Suprapubic skin (tissue), 4 donors: ENCODE data around the gene COL26A1. TPM values are rescaled to one million over a fixed set of nuclear protein-coding genes. Genes with fewer than 3 reads are reported as not detected.

ENCODE experiments used
- DNase-seq, 2 donors: peaks; one replicate each; pipeline ENCODE4 v3.0.0-alpha.2; 2019; ENCODE audit warnings: low spot score in 2 of 2
- H3K27ac ChIP-seq: fragments of 200-600 bp; sonication (generic); one replicate; pipeline ENCODE4 v1.5.1; 2019
- H3K27me3 ChIP-seq: fragments of 200-600 bp; sonication (generic); one replicate; pipeline ENCODE4 v1.5.1; 2019
- H3K36me3 ChIP-seq: fragments of 200-600 bp; sonication (generic); one replicate; pipeline ENCODE4 v1.5.1; 2019
- H3K4me1 ChIP-seq: fragments of 200-600 bp; sonication (generic); one replicate; pipeline ENCODE4 v1.5.1; 2019
- H3K4me3 ChIP-seq: fragments of 200-600 bp; sonication (generic); one replicate; pipeline ENCODE4 v1.5.1; 2019; ENCODE audit warnings: mild to moderate bottlenecking
- H3K9me3 ChIP-seq: fragments of 200-600 bp; sonication (generic); one replicate; pipeline ENCODE4 v1.5.1; 2019
- CTCF ChIP-seq, 2 donors: fragments of 200-600 bp in 1 of 2; fragments of 450-650 bp in 1 of 2; sonication (generic) in 1 of 2; IDR thresholded peaks; one replicate each; pipeline ENCODE4 v1.5.1; 2016 to 2019; ENCODE audit warnings: antibody characterized with exemption in 2 of 2, mild to moderate bottlenecking in 1 of 2, moderate library complexity in 1 of 2
- EP300 ChIP-seq: sonication (generic); formaldehyde crosslinking; IDR thresholded peaks from one replicate; pipeline ENCODE4 v1.6.1; 2017; ENCODE audit warnings: antibody characterized with exemption
- POLR2A ChIP-seq, 2 donors: fragments of 450-650 bp; IDR thresholded peaks; one replicate each; pipeline ENCODE4 v1.6.1; 2017; ENCODE audit warnings: antibody characterized with exemption in 2 of 2, mild to moderate bottlenecking in 2 of 2, moderate library complexity in 2 of 2
- POLR2AphosphoS5 ChIP-seq, 3 donors: sonication (generic); formaldehyde crosslinking; IDR thresholded peaks; one replicate each; pipeline ENCODE4 v1.6.1; 2017; ENCODE audit warnings: antibody characterized with exemption in 3 of 3
- WGBS: methylation state at CpG from one replicate; pipeline ENCODE4 v1.1.5; 2018; 5-methylcytosine and 5-hydroxymethylcytosine counted together
- total RNA-seq, 4 donors: library from RNA; depleted of rRNA; stranded (reverse); fragments of >200 nt; gene quantifications; one replicate each; pipeline ENCODE4 v1.1.0, GENCODE V29; 2016

Gene COL26A1
- total RNA-seq, 4 donors from 2014 or later, result 1.1 TPM; not detected in 3

- no peaks in the 10 kb centered on the region for H3K36me3 ChIP-seq
- H3K27ac ChIP-seq, result no peak overlapping the region
- DNase-seq, result no peak
- H3K4me1 ChIP-seq, result no peaks in the 10 kb centered on the region
- no peak overlapping the region for H3K4me3 ChIP-seq
- TF ChIP-seq EP300, result no peak
- TF ChIP-seq POLR2AphosphoS5 (IDR thresholded peaks at IDR 0.05), result no peak
- TF ChIP-seq CTCF (IDR thresholded peaks at IDR 0.05), result no peak
- no peak for TF ChIP-seq POLR2A (IDR thresholded peaks at IDR 0.05)
- peaks cover 34% of the 10 kb centered on the region for H3K27me3 ChIP-seq
- 90% methylated on average over 10 of the region's 11 CpGs for WGBS
- no peaks in the 10 kb centered on the region for H3K9me3 ChIP-seq
These were observed 59.9 kb downstream of the COL26A1 start for GRCh38 chr7:101422356-101423195.

- Histone ChIP-seq H3K27ac (no peak overlapping the region), H3K27me3 (peaks cover 17% of the 10 kb centered on the region), H3K9me3 (no peaks in the 10 kb centered on the region), H3K36me3 (no peaks in the 10 kb centered on the region), H3K4me1 (no peaks in the 10 kb centered on the region), H3K4me3 (no peak overlapping the region)
- WGBS, result 69% methylated on average over 10 of the region's 10 CpGs
- TF ChIP-seq EP300, result no peak
- no peak for TF ChIP-seq CTCF (IDR thresholded peaks at IDR 0.05)
- no peak for TF ChIP-seq POLR2A (IDR thresholded peaks at IDR 0.05)
- TF ChIP-seq POLR2AphosphoS5 (IDR thresholded peaks at IDR 0.05), result no peak
- DNase-seq, result no peak
These were observed 63.8 kb downstream of the COL26A1 start for GRCh38 chr7:101426303-101427011.

GRCh38 chr7:101428093-101428866 is 65.6 kb downstream of the COL26A1 start:
- TF ChIP-seq CTCF (IDR thresholded peaks at IDR 0.05) (no peak), POLR2A (IDR thresholded peaks at IDR 0.05) (no peak), POLR2AphosphoS5 (IDR thresholded peaks at IDR 0.05) (no peak), EP300 (no peak)
- WGBS, result 77% methylated on average over 11 of the region's 11 CpGs
- Histone ChIP-seq H3K27me3 (peaks cover 26% of the 10 kb centered on the region), H3K36me3 (no peaks in the 10 kb centered on the region), H3K9me3 (no peaks in the 10 kb centered on the region), H3K4me3 (no peak overlapping the region), H3K4me1 (no peaks in the 10 kb centered on the region), H3K27ac (no peak overlapping the region)
- DNase-seq, result no peak

- TF ChIP-seq EP300, result no peak
- no peak for TF ChIP-seq CTCF (IDR thresholded peaks at IDR 0.05)
- TF ChIP-seq POLR2AphosphoS5 (IDR thresholded peaks at IDR 0.05), result no peak
- TF ChIP-seq POLR2A (IDR thresholded peaks at IDR 0.05), result no peak
- no peak for DNase-seq
- WGBS, result 87% methylated on average over 3 of the region's 3 CpGs
- Histone ChIP-seq H3K27ac (no peak overlapping the region), H3K4me1 (no peaks in the 10 kb centered on the region), H3K9me3 (no peaks in the 10 kb centered on the region), H3K27me3 (peaks cover 56% of the 10 kb centered on the region), H3K36me3 (no peaks in the 10 kb centered on the region), H3K4me3 (no peak overlapping the region)
These were observed 69.6 kb downstream of the COL26A1 start for GRCh38 chr7:101432316-101432715.
